ENCODE measurements around the gene LSS.

Gene LSS

GRCh38 chr21:46195595-46196195 lies 32.9 kb downstream of the LSS start:
- TF ChIP-seq ZFX (IDR thresholded peaks at IDR 0.05) = no peak
- no peak for TF ChIP-seq CTCF (conservative IDR thresholded peaks at IDR 0.05)
- H3K27ac ChIP-seq = no peak overlapping the region

- TF ChIP-seq CTCF (conservative IDR thresholded peaks at IDR 0.05) (no peak), ZFX (IDR thresholded peaks at IDR 0.05) (no peak)
- H3K27ac ChIP-seq = no peak overlapping the region
Observed at GRCh38 chr21:46194374-46195334, 33.9 kb downstream of the LSS start.

- no peak overlapping the region for H3K27ac ChIP-seq
Observed at GRCh38 chr21:46193829-46194373, 34.7 kb downstream of the LSS start.

GRCh38 chr21:46191686-46192575 lies 36.6 kb downstream of the LSS start:
- TF ChIP-seq CTCF (conservative IDR thresholded peaks at IDR 0.05) (no peak), ZFX (IDR thresholded peaks at IDR 0.05) (no peak)
- no peak overlapping the region for H3K27ac ChIP-seq

More at GRCh38 chr21:46193829-46194373, 34.7 kb downstream of the LSS start:
- no peak for TF ChIP-seq CTCF (conservative IDR thresholded peaks at IDR 0.05)
- no peak for TF ChIP-seq ZFX (IDR thresholded peaks at IDR 0.05)

GRCh38 chr21:46191257-46191685 lies 37.3 kb downstream of the LSS start:
- no peak overlapping the region; the same call in 1 of the 2 replicates for H3K27ac ChIP-seq
- TF ChIP-seq ZFX (IDR thresholded peaks at IDR 0.05) (no peak), CTCF (conservative IDR thresholded peaks at IDR 0.05) (no peak)

GRCh38 chr21:46190491-46191131 lies 38.0 kb downstream of the LSS start:
- peak overlapping the region; percentile 93 for H3K27ac ChIP-seq
- TF ChIP-seq ZFX (IDR thresholded peaks at IDR 0.05) (no peak), CTCF (conservative IDR thresholded peaks at IDR 0.05) (no peak)
